NOMO-1 treated with DMSO at 0.1 percent for 48 hours (cell line): Measurements from ENCODE around the gene RTKN2.
"Not testable (repeated sequence)": the region's sequence is repeated elsewhere in the genome, so short reads cannot be mapped to it uniquely, and the experiment has no call there.

Experiments used
- DNase-seq: peaks from one replicate; lab custom pipeline; 2025; ENCODE audit not compliant: unreplicated experiment; lab: John Stamatoyannopoulos, UW

The RTKN2 gene

GRCh38 chr10:62259998-62260397 is 8.6 kb downstream of the RTKN2 start:
- DNase-seq, result no peak

DNA sequence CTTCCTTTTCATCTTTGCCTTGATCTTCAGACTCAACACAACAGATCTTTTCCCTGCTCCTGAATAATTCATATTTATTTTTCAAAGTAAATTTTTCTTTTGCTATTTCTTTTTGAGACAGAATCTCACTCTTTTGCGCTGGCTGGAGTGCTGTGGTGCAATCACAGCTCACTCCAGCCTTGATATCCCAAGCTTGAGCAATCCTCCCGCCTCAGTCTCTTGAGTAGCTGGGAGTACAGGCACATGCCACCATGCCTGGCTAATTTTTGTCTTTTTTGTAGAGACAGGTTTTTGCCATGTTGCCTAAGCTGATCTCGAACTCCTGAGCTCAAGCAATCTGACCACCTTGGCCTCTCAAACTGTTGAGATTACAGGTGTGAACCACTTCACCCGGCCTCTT is 9.2 kb downstream of the RTKN2 start:
- DNase-seq, result no peak

DNA sequence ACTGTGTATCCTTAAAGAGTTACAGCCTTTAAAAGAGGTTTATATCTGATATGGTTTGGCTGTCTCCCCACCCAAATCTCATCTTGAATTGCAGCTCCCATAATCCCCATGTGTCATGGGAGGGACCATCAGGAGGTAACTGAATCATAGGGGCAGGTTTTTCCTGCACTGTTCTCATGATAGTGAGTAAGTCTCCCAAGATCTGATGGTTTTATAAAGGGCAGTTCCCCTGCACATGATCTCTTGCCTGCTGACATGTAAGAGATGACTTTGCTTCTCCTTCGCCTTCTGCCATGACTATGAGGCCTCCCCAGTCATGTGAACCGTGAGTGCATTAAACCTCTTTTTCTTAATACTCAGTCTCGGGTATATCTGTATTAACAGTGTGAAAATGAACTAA is 9.7 kb downstream of the RTKN2 start:
- no peak for DNase-seq

GRCh38 chr10:62253704-62254103 is 14.9 kb downstream of the RTKN2 start:
- DNase-seq, result no peak

DNA sequence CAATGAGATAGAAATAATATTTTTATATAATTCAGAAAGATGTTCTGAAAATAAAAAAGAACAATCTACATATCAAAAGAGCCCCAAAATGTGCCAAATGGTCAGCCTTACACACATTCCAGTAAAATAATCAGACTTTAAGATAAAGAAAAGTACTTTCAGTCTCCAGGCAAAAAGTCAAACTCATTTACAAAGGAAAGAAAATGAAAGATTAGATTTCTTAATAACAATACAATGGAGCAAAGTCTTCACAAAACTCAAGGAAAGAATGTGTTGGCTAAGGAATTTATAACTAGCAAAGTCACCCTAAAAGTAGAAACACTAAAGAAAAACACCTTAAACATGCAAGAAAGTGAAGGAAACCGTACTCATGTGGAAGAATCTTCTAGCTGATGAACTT is 16.6 kb downstream of the RTKN2 start:
- DNase-seq, result no peak

- DNase-seq, result no peak
Measured at GRCh38 chr10:62250594-62251198, 17.9 kb downstream of the RTKN2 start.

DNA sequence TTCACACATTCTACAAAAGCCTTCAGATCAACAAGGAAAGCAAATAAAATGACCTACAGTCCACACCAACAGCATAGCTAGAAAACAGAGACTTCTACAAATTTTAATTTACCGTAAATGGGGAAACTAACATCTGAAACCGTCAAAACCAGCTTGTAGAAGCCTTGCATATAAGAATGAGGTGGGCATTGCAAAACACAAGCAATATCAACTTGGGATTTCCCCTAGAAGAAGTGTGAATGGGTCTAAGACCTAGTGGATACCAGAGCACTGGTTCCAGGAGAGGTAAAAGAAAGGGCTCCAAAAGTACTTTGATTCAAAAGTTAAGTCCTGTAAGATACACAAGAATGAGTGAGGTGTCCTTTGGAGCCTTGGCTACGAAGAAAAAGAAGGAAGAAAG is 18.7 kb downstream of the RTKN2 start:
- peak; percentile 4 for DNase-seq

DNA sequence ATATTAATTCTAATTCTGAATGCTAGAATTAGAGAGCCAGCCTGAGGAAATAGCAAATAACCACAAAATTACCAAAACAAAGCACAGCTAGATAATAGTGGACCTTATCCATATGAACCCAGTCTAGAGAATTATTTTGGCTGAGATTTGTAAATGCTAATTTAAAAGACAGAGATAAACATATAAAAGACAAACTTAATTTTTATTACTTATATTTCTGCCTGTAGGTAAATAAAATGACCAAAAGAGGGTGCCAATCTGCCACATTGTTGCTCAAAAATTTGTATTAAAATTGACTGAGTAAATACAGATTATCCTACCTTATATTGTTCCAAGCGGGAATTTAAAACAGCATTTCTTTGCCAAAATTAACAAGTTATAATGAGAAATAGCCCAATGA is 20.2 kb downstream of the RTKN2 start:
- DNase-seq, result no peak

DNA sequence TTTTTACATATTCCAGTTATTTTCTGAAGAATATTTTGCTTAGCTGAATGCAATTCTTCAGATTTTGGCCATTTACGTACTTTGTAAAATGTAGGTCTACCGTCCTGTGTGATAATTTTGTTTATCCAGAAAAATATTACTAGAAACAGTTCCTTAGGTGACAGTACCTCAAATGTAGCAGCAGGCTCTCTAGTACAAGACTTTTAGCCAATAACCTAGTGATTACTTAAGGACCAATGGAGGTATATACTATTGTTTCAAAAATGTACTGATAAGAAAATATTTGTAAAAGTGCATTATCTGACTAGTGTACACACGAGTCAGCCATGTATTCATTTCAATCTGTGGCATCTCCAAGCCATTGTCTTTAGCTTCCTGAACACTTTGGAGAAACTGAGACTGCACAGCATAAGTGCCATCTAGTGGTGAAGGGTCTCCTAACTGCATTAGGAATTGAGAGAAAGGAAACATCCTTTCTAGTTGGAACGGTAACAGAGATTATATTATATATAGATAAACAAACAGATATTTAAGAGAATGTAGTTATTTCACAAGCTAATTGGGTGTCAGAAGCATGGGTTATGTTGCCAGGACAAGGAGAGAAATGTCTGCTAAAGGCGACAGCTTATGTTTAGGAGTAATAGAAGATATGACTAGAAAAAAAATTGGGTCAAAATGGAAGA is 23.7 kb downstream of the RTKN2 start:
- peak; percentile 53 for DNase-seq

GRCh38 chr10:62244088-62244487 is 24.6 kb downstream of the RTKN2 start:
- peak; percentile 76 for DNase-seq

GRCh38 chr10:62243647-62243997 is 25.0 kb downstream of the RTKN2 start:
- DNase-seq, result no peak

DNA sequence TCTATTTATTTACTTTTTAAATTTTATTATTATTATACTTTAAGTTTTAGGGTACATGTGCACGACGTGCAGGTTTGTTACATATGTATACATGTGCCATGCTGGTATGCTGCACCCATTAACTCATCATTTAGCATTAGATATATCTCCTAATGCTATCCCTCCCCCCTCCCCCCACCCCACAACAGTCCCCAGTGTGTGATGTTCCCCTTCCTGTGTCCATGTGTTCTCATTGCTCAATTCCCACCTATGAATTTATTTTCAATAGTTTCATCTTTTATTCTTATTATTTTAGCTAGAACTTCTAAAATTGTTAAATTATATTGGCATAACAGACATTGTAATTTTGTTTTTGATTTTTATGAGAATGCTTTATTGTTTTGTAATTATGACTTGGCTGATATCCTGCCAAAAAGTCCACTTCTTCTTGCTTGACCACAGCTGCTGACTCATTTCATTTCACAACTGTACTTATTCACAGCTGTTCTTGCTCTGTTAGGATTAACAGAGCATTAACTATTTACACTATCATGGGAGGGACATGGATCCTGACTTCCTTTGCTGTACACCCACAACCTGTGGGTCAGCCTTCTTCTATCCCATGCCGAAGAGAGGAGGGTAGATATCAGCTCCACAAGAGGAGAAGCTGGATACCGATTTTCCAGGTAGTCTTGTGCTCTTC is 25.5 kb downstream of the RTKN2 start:
- peak; percentile 81 for DNase-seq

- not testable (repeated sequence) for DNase-seq
Measured at GRCh38 chr10:62241521-62241920, 27.1 kb downstream of the RTKN2 start.

- no peak for DNase-seq
Measured at GRCh38 chr10:62239994-62240393, 28.6 kb downstream of the RTKN2 start.

DNA sequence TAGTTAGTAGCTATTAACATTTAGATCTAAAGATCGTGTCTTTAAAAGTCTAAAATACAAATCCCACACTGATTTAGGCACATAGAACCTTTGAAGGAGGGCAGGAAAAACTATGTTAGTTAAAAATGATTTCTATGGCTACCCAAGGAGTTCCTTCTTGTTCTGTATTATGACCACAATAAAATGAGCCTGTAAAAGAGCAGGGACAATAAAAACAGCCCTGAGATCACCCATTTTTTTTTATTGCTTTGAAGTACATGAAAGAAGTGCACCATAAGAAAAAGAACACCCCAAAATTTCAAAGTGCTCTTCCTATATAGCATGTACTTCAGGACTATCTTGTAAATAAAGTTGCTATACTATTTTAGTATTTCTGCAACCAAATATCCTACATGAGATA is 29.8 kb downstream of the RTKN2 start:
- DNase-seq, result no peak

GRCh38 chr10:62237966-62238365 is 30.7 kb downstream of the RTKN2 start:
- no peak for DNase-seq

- DNase-seq, result no peak
Measured at GRCh38 chr10:62237506-62237905, 31.1 kb downstream of the RTKN2 start.

- DNase-seq, result no peak
Measured at GRCh38 chr10:62234077-62234605, 34.5 kb downstream of the RTKN2 start.

GRCh38 chr10:62233356-62234076 is 35.1 kb downstream of the RTKN2 start:
- no peak for DNase-seq

DNA sequence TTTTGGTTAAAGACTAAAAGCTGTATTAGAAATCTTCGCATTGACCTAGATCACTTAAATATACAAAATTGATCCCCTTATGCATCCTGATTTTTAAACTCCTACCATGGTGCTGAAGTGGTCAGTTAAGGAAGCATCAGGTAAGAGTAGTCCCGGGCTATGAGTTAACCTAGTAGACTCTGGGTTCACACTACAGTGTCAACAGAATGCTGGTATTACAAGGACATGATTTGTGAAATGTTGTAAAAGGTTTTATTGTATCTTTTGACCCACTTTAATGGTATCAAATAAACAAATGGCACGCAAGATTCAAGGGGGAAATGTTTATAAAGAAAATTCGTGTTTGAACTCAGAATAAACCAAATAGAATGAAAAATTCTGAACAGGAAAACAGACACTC is 36.8 kb downstream of the RTKN2 start:
- DNase-seq, result no peak

DNA sequence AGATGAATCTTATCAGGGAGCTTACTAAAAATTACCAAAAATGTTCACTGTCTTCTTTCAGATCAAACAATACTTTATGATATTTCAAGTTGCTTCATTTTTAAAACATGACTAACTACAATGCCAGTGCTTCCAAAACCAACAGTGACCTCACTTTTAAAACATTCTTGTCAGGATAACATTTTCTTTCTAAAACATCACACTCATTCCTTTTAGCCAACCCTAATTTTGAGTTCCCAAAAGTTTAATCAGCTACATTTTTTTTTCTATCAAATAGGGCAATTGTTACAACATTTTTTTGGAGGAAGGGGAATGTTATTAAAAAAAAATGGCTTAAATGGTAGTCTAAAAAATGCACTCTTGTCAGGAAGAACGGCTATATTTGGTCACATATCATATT is 37.3 kb downstream of the RTKN2 start:
- DNase-seq, result no peak
